Heart left ventricle (tissue), 16 donors: Measurements from ENCODE around the gene TCEANC. TPM values are rescaled to one million over a fixed set of nuclear protein-coding genes. Genes with fewer than 3 reads are reported as not detected.

Experiments
- ATAC-seq, 4 donors: fragments of 200-7000 bp; cut with Tn5 transposase; one replicate each; pipeline ENCODE4 v1.9.1; 2020 to 2022; ENCODE audit warnings: moderate library complexity in 4 of 4, mild to moderate bottlenecking in 3 of 4, moderate number of reproducible peaks in 1 of 4
- DNase-seq, 5 donors: peaks; one replicate each; pipeline ENCODE4 v3.0.0-alpha.2; 2020
- H3K27ac ChIP-seq, 12 donors: fragments of 200-600 bp; sonication (generic) in 4 of 12; one replicate each; pipeline versions ENCODE4 v1.5.0 to v1.8.0; 2016 to 2022; ENCODE audit warnings: mild to moderate bottlenecking in 2 of 12
- H3K27me3 ChIP-seq, 9 donors: fragments of 200-600 bp; sonication (generic) in 2 of 9; one replicate each; pipeline versions ENCODE4 v1.5.1 to v1.8.0; 2016 to 2022; ENCODE audit warnings: mild to moderate bottlenecking in 3 of 9
- H3K36me3 ChIP-seq, 9 donors: fragments of 200-600 bp; sonication (generic) in 2 of 9; one replicate each; pipeline versions ENCODE4 v1.5.0 to v1.8.0; 2018 to 2022; ENCODE audit warnings: mild to moderate bottlenecking in 2 of 9
- H3K4me1 ChIP-seq, 12 donors: fragments of 200-600 bp; sonication (generic) in 4 of 12; one replicate each; pipeline versions ENCODE4 v1.5.0 to v1.8.0; 2016 to 2022; ENCODE audit warnings: mild to moderate bottlenecking in 3 of 12
- H3K4me3 ChIP-seq, 12 donors: fragments of 200-600 bp; sonication (generic) in 4 of 12; one replicate each; pipeline versions ENCODE4 v1.5.0 to v1.8.0; 2017 to 2022; ENCODE audit warnings: mild to moderate bottlenecking in 9 of 12, moderate library complexity in 4 of 12
- H3K9me3 ChIP-seq, 12 donors: fragments of 200-600 bp; sonication (generic) in 4 of 12; one replicate each; pipeline versions ENCODE4 v1.5.0 to v1.8.0; 2016 to 2022; ENCODE audit warnings: mild to moderate bottlenecking in 1 of 12
- POLR2A ChIP-seq, 2 donors: fragments of 450-650 bp; IDR thresholded peaks; one replicate each; pipeline ENCODE4 v1.6.1; 2017; ENCODE audit warnings: antibody characterized with exemption in 2 of 2, mild to moderate bottlenecking in 2 of 2, moderate library complexity in 2 of 2
- WGBS, 4 donors: extraction: QIAGEN DNeasy Blood & Tissue Kit in 2 of 4; methylation state at CpG; one replicate each; pipeline versions ENCODE4 v1.1.5 to v1.1.7; 2013 to 2018; 5-methylcytosine and 5-hydroxymethylcytosine counted together
- intact Hi-C, 10 donors: fragments of 100-400 bp; cut with DNase I; formaldehyde crosslinking; loops; one replicate each; pipeline versions ENCODE4 v1.11.1 to v1.14.2; 2022
- polyA plus RNA-seq, 2 donors: library from polyadenylated mRNA; stranded (reverse); fragments of 200-250 nt; gene quantifications; one replicate each; pipeline ENCODE4 v1.2.3, GENCODE V29; 2013
- total RNA-seq, 9 donors: library from RNA; depleted of rRNA in 2 of 9; stranded (reverse); fragments of >200 nt in 2 of 9; fragmentation: NEBNext Ultra II Directional in 3 of 9; extraction: Animal tissue kit (Norgen Biotek cat#: 25700) in 3 of 9; gene quantifications; one replicate each; pipeline versions ENCODE4 v1.1.0 to v1.2.4, GENCODE V29; 2016 to 2023
- TF ChIP-seq, protein P1 (sequence below), 12 donors: fragments of 200-600 bp; sonication (generic) in 4 of 12; IDR thresholded peaks; one replicate each; pipeline versions ENCODE4 v1.5.0 to v1.8.0; 2018 to 2022; ENCODE audit warnings: antibody characterized with exemption in 12 of 12, mild to moderate bottlenecking in 5 of 12
- donor health status: ischemic (EF 13 %, LVEDD 7.1; RV severe dilation, severe dysfunction).
- donor health status: healthy with polysubstance abuse.
- donor health status: DM: no; HTN: yes; CAD: no.
- donor health status: DM: no; HTN: no; CAD: no.
- donor health status: ischemic (EF 25% LVEDD 6.9; RV normal size, moderate dysfunction).
- donor health status: ischemic (EF 25% LVEDD 5.7; RV mildly dilated, moderate dysfunction).
- donor health status: healthy.
- donor health status: DM: yes; HTN: yes; CAD: no.
- donor health status: ischemic (EF 35%, LVEDD 5.7; RV mildly dilated, moderate dysfunction).
- donor health status: nonischemic (EF 11% LVEDD 7.7; RV severe dilation, severe dysfunction).
- donor health status: DM: yes; HTN: yes; CAD: no.
- donor health status: PGD.
- donor health status: ischemic (EF 29% LVEDD 5.4; RV normal size, mild dysfunction).
- donor health status: nonischemic (EF 23%, LVEDD 6.1; RV moderate dilation, normal function).

TCEANC gene
- total and polyA plus RNA-seq, 11 donors, result 1.0 to 6.8 (median 3.9) TPM

DNA sequence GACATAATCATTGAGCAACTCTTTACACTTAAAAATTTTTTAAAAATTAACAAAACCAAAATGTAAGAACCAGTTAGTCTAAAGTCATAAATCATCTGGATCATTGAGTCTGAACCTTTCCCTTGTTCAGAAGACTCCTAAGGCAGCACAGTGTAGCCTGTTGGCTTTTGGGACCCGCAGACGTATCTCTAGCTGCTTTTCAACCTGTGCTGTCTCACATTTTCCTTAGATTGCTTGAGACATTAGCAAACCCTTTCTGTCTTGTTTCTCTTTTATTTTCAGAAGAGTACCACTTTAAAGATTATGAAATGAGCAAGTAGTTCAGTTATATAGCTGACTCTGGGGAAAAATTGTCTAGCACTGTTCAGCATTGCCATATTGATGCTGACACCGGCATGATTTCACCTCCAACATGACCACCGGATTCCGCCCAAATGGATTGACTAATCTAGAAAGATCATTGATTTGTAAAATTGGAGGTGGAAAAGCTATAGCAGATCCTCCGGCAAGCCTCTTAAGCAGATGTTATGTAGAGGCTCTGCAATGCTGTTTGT lies 8.9 kb downstream of the TCEANC start:
- Histone ChIP-seq H3K4me3 (no peak overlapping the region), H3K27me3 (no peaks in the 10 kb centered on the region), H3K4me1 (peaks cover 0 to 10% (median 1%) of the 10 kb centered on the region in 12 donors), H3K9me3 (no peaks in the 10 kb centered on the region), H3K27ac (peak overlapping the region in 2 of 12 donors; percentile 46 to 58), H3K36me3 (peaks cover 0 to 50% (median 12%) of the 10 kb centered on the region in 9 donors)
- intact Hi-C loops, result loop anchor here in 1 of 10 donors (10.0 kb wide), 1 partner anchor 373 kb away; no protein-coding TSS in a partner anchor
- TF ChIP-seq POLR2A (IDR thresholded peaks at IDR 0.05), result no peak
- TF ChIP-seq, protein P1, sequence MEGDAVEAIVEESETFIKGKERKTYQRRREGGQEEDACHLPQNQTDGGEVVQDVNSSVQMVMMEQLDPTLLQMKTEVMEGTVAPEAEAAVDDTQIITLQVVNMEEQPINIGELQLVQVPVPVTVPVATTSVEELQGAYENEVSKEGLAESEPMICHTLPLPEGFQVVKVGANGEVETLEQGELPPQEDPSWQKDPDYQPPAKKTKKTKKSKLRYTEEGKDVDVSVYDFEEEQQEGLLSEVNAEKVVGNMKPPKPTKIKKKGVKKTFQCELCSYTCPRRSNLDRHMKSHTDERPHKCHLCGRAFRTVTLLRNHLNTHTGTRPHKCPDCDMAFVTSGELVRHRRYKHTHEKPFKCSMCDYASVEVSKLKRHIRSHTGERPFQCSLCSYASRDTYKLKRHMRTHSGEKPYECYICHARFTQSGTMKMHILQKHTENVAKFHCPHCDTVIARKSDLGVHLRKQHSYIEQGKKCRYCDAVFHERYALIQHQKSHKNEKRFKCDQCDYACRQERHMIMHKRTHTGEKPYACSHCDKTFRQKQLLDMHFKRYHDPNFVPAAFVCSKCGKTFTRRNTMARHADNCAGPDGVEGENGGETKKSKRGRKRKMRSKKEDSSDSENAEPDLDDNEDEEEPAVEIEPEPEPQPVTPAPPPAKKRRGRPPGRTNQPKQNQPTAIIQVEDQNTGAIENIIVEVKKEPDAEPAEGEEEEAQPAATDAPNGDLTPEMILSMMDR (IDR thresholded peaks at IDR 0.05), result no peak
- 85 to 91% (median 90%) methylated on average over 6 of the region's 6 CpGs for WGBS, 4 donors
- ATAC-seq, result no peak
- DNase-seq, result no peak

DNA sequence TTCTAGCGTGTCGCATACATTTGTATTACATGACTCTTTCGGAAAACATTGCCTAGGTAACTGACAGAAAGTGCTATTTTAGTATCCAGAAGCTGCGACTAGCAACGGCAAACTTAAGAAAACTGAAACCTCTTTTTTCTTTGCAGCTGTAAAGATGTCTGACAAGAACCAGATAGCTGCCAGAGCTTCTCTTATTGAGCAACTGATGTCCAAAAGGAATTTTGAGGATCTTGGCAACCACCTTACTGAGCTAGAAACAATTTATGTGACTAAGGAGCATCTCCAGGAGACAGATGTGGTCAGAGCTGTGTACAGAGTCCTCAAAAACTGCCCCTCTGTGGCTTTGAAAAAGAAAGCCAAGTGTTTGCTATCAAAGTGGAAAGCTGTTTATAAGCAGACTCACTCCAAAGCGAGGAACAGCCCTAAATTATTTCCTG lies 9.4 kb downstream of the TCEANC start:
- DNase-seq (no peak), ATAC-seq (no peak)
- H3K36me3 ChIP-seq, result peaks cover 0 to 46% (median 12%) of the 10 kb centered on the region in 9 donors
- H3K9me3 ChIP-seq, result no peaks in the 10 kb centered on the region
- TF ChIP-seq, protein P1 (IDR thresholded peaks at IDR 0.05), result no peak
- no peak for TF ChIP-seq POLR2A (IDR thresholded peaks at IDR 0.05)
- no peak overlapping the region for H3K4me3 ChIP-seq
- H3K4me1 ChIP-seq, result peaks cover 0 to 10% (median 5%) of the 10 kb centered on the region in 12 donors
- H3K27me3 ChIP-seq, result no peaks in the 10 kb centered on the region
- 77 to 83% (median 82%) methylated on average over 6 of the region's 6 CpGs for WGBS, 4 donors
- peak overlapping the region in 2 of 12 donors; percentile 46 to 58 for H3K27ac ChIP-seq
- intact Hi-C loops, result loop anchor here in 1 of 10 donors (10.0 kb wide), 1 partner anchor 372 kb away; no protein-coding TSS in a partner anchor

DNA sequence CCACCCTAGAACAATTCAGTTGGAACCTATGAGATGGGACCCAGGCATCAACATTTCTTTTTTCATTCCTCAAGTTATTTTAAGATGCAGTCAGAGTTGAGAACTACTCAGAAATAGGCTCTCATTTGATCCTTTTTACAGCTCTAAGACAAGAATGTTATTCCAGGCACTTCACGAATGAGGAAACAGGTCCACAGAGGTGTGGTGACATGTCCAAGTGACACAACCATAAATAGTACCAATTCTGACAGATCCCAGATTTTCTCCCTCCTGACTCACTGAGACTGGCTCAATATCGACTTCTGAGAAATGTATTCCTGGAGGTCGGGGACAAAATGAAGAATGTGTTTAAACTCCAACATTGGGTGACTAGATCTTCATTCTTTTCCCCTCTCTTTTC lies 11.1 kb downstream of the TCEANC start:
- peaks cover 0 to 45% (median 12%) of the 10 kb centered on the region in 9 donors for H3K36me3 ChIP-seq

DNA sequence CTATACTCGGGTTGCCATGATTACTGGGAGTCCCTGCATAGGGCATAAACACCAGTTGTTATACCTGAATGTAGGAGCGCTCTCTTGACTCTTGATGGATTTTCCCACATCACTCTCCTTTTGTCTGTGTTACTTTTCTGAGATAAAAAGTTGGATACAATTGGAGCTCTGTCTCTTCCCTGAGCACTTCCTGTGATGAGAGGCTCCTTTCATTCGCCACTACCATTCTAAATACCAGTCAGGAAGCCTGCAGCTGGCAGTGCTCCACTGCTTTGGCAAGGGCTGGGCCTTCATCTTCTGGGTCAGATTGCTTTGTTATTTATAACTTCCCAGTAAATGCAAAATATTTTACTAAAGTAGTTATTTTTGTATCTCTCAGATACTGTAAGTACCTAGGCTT lies 13.9 kb downstream of the TCEANC start:
- 66 to 76% (median 71%) methylated on average over 3 of the region's 3 CpGs for WGBS, 4 donors
- peak in 1 of 5 donors; percentile 21 for DNase-seq

More for the DNA sequence above, 11.1 kb downstream of the TCEANC start:
- intact Hi-C loops, result loop anchor here in 1 of 10 donors (10.0 kb wide), 1 partner anchor 371 kb away; no protein-coding TSS in a partner anchor
- DNase-seq, result no peak
- Histone ChIP-seq H3K27me3 (peaks cover 0 to 3% (median 0%) of the 10 kb centered on the region in 9 donors), H3K9me3 (no peaks in the 10 kb centered on the region), H3K4me1 (peaks cover 0 to 9% (median 2%) of the 10 kb centered on the region in 12 donors), H3K4me3 (no peak overlapping the region), H3K27ac (peak overlapping the region in 8 of 12 donors; percentile 4 to 53 (median 40))
- peak in 3 of 4 donors; percentile 49 to 62 (median 53) for ATAC-seq
- no peak for TF ChIP-seq POLR2A (IDR thresholded peaks at IDR 0.05)
- TF ChIP-seq, protein P1 (IDR thresholded peaks at IDR 0.05), result no peak
- WGBS, 4 donors, result 53 to 68% (median 60%) methylated on average over 3 of the region's 3 CpGs

More for the DNA sequence above, 13.9 kb downstream of the TCEANC start:
- peak in 3 of 4 donors; percentile 41 to 58 (median 52) for ATAC-seq
- peak overlapping the region in 1 of 12 donors; percentile 38 for H3K27ac ChIP-seq
- no peaks in the 10 kb centered on the region for H3K9me3 ChIP-seq
- no peak overlapping the region for H3K4me3 ChIP-seq
- intact Hi-C loops, result loop anchor here in 1 of 10 donors (10.0 kb wide), 1 partner anchor 368 kb away; no protein-coding TSS in a partner anchor
- H3K4me1 ChIP-seq, result peaks cover 0 to 9% (median 0%) of the 10 kb centered on the region in 12 donors
- H3K27me3 ChIP-seq, result peaks cover 0 to 4% (median 0%) of the 10 kb centered on the region in 9 donors
- TF ChIP-seq, protein P1 (IDR thresholded peaks at IDR 0.05), result no peak
- TF ChIP-seq POLR2A (IDR thresholded peaks at IDR 0.05), result no peak
- H3K36me3 ChIP-seq, result peaks cover 0 to 24% (median 11%) of the 10 kb centered on the region in 9 donors
